HG03060 (cell line): ENCODE measurements around the gene CFAP299.
"Not testable (repeated sequence)": the region's sequence is repeated elsewhere in the genome, so short reads cannot be mapped to it uniquely, and the experiment has no call there.

ENCODE experiments used
- ATAC-seq: cut with Tn5 transposase; IDR thresholded peaks from one replicate; pipeline ENCODE4 v1.9.1; 2021; ENCODE audit warnings: low read depth, moderate number of reproducible peaks; ENCODE audit not compliant: unreplicated experiment

Gene CFAP299

GRCh38 chr4:80439294-80440061 lies 103.9 kb downstream of the CFAP299 start:
- ATAC-seq, result not testable (repeated sequence)

DNA sequence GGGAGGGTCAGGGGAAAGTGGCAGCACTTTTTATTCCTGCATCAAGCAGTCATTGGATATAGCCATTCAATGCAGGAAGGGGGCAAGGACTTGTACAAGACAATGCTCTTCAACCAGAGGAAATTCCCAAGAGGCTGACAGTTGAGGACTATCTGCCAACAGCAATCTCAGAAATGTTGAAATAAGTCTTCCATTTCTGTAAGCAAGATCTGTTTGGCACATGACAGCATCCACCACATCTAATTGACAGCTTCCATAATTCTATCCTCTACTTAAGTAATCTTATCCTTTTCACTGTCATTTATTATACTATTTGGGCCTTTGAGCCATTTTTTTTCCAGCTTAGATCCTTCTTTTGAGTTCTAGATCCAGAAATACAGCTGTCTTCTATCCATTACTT lies 110.7 kb downstream of the CFAP299 start:
- no peak for ATAC-seq

- ATAC-seq, result no peak
Observed at GRCh38 chr4:80446664-80447063, 111.1 kb downstream of the CFAP299 start.

DNA sequence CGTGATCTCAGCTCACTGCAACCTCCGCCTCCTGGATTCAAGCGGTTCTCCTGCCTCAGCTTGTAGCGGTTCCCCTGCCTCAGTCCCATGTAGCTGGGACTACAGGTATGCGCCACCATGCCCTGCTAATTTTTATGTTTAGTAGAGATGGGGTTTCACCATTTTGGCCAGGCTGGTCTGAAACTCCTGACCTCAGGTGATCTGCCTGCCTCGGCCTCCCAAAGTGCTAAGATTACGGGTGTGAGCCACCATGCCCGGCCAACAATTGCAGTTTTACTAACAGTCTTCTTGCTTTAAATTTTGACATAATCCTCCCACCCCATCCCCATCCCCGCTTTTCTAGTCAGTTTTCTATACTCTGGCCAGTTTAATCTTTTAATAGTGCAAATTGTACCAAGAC lies 112.0 kb downstream of the CFAP299 start:
- ATAC-seq, result no peak

- ATAC-seq, result no peak
Observed at GRCh38 chr4:80448056-80448455, 112.5 kb downstream of the CFAP299 start.

- ATAC-seq, result no peak
Observed at GRCh38 chr4:80452055-80452454, 116.5 kb downstream of the CFAP299 start.

DNA sequence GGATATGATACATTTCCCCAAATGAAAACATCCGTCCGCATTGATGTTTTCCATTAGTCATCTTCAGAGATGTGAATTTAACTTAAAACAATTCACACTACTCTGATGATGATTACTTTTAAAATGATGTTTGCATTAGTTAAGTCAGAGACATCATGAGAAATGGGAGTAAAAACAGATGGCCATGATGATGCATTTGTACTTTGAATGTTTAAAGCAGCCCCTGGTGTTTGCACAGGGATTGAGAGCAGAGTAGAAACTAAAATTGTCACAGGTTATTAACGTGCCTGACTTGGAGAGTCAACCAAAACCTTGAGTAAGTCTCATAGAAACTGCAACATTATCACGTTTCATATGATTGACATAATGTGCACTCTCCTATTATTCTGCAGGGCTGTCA lies 117.2 kb downstream of the CFAP299 start:
- ATAC-seq, result no peak

DNA sequence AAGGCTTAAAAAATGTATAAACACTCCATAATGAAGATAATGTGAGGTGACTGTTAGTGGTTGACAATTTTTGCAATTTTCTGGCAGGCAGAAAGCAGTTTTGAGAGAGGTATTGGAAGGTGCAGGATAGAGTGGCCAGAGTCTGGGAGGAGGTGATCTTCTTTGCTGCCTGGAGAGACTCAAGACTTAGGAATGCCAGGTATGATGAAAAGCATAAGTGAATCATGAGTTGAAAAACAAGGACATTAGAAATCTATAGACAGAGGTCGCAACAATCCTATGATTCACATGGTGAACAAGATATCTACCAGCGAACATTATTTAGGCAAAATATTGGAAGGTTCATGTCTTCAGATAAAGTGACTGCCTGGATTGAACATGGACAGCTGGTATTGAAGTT lies 118.5 kb downstream of the CFAP299 start:
- ATAC-seq, result no peak

DNA sequence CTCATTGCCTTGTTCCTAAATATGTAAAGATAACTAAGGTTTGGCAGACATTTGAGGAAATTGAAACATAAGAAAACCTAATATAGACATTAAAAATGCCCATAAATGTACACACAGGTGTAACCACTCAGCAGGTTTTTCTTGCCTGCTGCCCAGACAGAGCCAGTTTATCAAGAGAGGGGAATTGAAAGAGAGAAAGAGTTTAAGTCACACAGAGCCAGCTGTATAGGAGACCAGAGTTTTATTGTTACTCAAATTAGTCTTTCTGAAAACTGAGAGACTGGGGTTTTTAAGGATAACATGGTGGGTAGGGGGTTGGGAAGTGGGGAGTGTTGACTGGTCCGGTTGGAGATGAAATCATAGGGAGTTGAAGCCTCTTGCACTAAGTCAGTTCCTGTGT lies 119.0 kb downstream of the CFAP299 start:
- no peak for ATAC-seq

- ATAC-seq, result no peak
Observed at GRCh38 chr4:80459918-80460473, 124.5 kb downstream of the CFAP299 start.

GRCh38 chr4:80461412-80461811 lies 125.9 kb downstream of the CFAP299 start:
- ATAC-seq, result no peak

GRCh38 chr4:80462621-80463091 lies 127.1 kb downstream of the CFAP299 start:
- ATAC-seq, result peak; percentile 44

DNA sequence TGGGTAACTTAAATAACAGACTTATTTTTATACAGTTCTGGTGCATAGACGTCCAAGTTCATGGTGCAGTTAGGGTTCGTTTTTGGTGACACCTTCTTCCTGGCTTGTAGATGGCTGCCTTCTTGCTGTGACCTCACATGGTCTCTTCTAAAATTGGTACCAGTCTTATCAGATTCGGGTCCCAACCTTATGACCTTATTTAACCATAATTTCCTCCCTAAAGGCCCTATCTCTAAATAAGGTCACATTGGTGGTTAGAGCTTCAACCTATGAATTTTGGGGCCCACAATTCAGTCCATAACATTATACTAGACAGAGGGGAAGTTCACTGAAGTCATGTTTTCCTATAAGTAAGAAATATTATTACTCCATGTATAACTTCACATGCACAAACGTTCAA lies 128.0 kb downstream of the CFAP299 start:
- ATAC-seq, result no peak

DNA sequence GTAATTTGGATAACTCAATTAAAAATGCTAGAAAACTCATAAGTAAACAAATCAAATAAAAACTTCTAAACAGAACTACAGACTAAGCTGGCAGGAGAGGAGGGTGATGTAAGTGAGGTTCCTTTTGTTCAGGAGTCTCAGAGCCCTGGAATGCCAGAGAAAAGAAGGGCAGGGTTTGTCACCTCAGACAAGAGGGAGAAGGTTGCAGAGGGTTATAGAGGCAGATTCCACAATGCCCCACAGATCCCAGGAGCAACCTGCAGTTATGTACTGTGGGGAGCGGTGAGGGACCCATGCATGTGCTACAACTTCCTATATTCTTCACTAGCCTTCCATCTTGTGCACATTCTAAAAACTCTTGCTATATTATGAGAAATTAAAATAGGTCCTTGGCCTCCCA lies 129.7 kb downstream of the CFAP299 start:
- ATAC-seq, result no peak

- no peak for ATAC-seq
Observed at GRCh38 chr4:80465736-80466135, 130.2 kb downstream of the CFAP299 start.

DNA sequence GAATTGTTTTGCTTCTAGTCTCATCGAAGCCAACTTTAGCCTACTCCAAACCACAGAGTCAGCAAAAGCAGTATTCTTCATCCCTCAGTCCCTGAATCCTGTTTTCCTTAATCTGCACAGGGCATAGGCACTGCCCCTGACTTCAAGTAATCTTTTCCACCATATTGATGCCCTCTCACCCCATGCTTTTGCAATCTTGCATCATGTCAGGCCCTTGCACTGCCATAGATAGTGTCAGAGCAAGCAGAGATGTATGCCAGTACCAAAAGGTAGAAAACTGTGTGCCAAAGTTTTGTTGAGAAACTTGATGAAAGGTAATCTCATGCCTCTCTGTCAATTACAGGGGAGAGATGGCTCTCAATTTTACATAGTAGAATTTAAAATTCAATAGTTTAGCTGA lies 131.1 kb downstream of the CFAP299 start:
- no peak for ATAC-seq

DNA sequence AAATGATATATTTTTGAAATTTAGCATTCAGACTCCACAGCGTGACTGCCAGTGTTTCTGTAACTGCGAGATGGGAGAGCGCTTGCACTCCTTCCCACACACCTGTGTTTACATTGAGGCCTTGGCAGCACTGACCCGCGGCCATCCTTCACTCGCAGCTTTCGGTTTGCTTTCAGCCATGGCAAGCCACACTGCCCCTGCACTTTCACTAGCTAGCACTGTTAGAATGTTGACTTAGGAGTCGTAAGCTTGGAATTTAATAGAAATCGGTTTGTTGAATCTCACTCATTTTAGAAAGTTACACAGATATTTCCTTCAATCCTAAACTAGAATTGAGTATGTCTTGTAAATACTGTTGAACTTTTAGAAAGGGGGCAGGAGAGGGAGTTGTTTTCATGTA lies 136.2 kb downstream of the CFAP299 start:
- peak; percentile 62 for ATAC-seq

DNA sequence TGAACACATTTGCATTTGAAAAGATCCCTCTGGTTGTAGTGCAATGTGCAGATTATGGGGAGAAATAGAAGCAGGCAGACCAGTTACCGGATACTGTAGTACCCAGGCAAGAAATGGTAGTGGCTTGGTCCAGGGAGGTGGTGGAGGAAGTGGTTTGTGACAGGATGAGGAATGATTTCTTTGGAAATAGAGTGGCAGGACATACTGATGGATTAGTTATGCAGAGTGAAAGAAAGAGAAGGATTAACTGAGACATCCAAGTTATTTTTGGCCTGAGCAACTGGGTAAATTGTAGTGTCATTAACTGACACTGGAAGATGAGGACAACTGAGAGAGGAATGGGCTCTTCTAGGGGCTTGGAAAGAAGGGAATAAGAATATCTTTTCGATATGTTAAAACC lies 139.7 kb downstream of the CFAP299 start:
- ATAC-seq, result no peak

GRCh38 chr4:80475798-80476197 lies 140.3 kb downstream of the CFAP299 start:
- no peak for ATAC-seq

DNA sequence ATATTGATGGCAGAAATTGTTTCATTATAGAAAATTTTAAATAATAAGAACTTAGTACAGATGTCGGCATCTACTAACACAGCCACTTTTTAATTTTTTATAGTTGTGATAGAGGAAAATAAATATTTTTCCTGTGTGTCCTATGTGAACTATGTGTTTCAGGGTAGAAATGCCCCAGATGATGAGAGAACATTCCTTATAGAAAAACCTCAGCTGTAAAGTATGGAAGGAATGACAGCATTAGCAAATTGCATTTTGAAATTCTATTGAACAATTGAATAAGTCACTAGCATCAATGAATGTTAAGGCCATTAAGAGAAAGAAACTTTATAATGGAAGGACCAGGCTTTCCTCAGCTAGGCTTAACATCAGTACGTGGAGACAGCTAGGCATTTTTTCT lies 149.2 kb downstream of the CFAP299 start:
- no peak for ATAC-seq

GRCh38 chr4:80486603-80487002 lies 151.1 kb downstream of the CFAP299 start:
- ATAC-seq, result no peak

DNA sequence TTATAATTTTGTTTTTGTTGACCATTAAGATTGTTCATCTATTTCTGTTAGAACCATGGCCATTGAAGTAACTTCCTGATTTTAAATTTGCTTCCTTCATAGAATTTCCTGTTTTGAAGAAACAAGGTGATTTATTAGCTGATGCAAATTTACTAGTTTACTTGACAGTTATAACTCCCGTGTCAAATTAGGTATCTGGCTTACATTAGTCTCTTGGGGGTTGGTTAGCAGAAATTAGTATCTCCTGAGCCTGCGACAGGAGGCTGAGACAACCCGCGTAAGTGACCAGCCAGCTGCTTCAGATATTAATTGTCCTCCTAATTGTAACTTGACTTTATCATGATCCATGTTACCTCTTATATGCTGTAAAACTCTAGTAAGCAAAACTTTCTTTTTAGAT lies 154.3 kb downstream of the CFAP299 start:
- ATAC-seq, result no peak
